Fibroblast of pulmonary artery (primary cell): ENCODE measurements around the gene NAMPT.

Experiments used
- DNase-seq: peaks from one replicate; pipeline ENCODE4 v3.0.0-alpha.2; 2010; ENCODE audit warnings: low read depth
- H3K4me3 ChIP-seq: replicated peaks from 2 replicates; pipeline ENCODE4 v1.5.1; 2011; ENCODE audit warnings: low read depth, mild to moderate bottlenecking, control low read depth, low read length, moderate library complexity
- TF ChIP-seq, protein P1 (sequence below): IDR thresholded peaks from 2 replicates; pipeline ENCODE4 v1.5.1; 2011; ENCODE audit warnings: mild to moderate bottlenecking, control low read depth, low read length, inconsistent platforms; ENCODE audit errors: missing control alignments

The NAMPT gene

DNA sequence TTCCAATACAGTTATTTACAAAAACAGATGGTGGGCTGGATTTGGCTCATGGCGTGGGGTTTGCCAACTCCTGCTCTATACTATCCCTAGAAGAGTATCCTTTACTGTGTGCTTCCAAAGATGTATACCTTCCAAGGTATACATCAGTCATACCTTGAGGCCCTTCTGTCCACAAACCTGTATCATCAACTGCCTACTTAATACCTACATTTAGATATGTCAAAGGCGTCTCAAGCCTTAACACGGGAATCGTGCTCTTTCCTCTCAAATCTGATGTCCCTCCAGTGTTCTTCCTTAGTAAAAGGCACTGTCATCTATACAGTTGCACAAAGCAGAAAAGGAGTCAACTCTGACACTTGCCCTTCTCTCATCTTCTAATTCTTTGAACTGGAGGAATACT is 36.9 kb downstream of the NAMPT start:
- TF ChIP-seq, protein P1, sequence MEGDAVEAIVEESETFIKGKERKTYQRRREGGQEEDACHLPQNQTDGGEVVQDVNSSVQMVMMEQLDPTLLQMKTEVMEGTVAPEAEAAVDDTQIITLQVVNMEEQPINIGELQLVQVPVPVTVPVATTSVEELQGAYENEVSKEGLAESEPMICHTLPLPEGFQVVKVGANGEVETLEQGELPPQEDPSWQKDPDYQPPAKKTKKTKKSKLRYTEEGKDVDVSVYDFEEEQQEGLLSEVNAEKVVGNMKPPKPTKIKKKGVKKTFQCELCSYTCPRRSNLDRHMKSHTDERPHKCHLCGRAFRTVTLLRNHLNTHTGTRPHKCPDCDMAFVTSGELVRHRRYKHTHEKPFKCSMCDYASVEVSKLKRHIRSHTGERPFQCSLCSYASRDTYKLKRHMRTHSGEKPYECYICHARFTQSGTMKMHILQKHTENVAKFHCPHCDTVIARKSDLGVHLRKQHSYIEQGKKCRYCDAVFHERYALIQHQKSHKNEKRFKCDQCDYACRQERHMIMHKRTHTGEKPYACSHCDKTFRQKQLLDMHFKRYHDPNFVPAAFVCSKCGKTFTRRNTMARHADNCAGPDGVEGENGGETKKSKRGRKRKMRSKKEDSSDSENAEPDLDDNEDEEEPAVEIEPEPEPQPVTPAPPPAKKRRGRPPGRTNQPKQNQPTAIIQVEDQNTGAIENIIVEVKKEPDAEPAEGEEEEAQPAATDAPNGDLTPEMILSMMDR, result no peak
- DNase-seq, result peak; percentile 42
- no peak overlapping the region for H3K4me3 ChIP-seq

DNA sequence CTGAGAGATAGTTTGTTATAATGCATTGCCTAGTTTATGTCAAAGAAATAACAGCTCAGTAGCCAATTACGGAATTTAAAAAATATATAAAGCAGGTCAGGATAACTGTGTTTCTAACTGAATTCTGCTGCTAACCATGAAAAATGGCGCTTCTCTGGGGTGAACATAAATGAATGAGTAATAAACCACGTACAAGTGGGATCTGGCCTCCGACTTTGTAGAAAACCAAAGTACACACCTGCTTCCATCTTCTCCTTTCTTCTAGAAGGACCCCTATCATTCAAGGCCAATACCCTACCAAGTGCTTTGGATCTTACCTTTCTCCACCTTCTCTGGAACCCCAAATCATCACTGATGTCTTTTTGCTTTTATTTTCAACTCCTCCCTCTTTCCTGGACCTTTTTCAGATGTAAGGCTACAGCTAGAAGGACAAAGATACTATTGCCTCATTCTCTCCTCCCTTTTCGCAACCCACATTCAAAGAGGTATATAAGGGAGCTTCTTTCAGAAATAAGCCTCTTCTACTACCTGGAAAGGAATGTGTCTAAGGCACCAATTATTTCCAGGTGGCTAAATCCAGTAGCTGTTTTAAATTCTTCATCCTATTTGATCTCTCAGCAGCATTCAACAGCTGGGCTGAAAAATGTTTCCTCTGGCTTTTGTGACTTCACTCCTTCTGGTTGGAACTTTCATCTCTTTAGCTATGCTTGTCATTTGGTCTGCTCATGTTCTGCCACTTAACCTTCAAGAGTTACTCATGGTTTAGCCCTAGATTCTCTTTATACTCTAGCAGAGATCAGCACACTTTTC is 37.7 kb downstream of the NAMPT start:
- no peak overlapping the region for H3K4me3 ChIP-seq
- TF ChIP-seq, protein P1, result no peak
- peak; percentile 55 for DNase-seq

DNA sequence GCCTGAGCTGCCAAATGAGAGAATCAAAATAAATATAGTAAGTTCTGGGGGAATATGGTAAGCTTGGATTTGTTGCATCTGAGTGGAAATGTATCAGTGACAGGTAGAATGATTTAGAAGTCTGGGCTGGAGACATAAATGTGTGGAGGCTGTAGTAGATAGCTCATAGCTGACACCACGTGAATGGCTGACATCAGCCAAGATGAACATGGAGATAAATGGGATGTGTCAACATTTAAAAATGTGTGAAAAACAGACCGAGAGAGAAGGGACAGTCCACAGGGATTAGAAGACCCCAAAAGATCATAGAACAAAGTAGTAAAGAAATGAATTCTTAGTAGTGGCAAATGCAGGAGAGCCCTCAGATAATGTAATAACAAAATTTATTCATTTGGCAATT is 40.9 kb downstream of the NAMPT start:
- peak; percentile 65 for DNase-seq
- TF ChIP-seq, protein P1, result no peak
- H3K4me3 ChIP-seq, result no peak overlapping the region

DNA sequence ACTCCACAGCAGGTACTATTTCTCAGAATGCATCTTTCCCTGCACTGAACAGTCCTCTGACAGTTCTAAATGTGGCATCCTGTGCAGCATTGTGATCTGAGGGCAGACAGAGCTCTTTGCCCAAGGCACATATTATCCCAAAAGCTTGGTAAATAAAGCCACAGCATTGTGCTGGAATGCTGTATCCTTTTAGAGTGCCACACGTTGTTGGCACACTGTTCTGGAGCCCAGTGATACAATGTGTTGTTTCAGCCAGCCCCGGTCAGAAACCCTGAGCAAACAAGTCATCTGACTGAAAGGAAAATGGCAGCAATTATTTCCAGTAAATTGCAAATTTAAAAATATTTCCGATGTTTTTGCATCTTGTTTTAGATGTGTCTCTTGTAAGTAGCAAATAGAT is 45.4 kb downstream of the NAMPT start:
- no peak for DNase-seq
- TF ChIP-seq, protein P1, result no peak
- no peak overlapping the region for H3K4me3 ChIP-seq

DNA sequence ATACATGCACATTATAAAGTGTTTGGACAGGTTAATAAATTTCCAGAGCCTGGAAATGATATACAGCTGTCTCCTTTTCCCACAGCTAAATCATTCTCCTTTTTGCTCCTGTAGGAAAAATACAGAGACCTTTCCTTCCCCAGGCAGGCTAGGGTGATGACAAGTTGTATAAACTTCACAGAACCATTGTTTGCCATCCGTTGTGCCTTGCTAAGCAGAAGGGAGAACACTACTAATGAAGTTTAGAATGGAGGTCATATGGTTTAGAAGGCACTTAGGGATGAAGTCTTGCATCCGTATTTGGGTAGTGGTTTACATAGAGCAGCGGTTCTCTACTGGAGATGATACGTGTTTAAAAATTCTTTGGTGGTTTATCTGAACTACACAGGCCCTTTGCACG is 46.0 kb downstream of the NAMPT start:
- TF ChIP-seq, protein P1, result no peak
- DNase-seq, result no peak
- H3K4me3 ChIP-seq, result no peak overlapping the region

DNA sequence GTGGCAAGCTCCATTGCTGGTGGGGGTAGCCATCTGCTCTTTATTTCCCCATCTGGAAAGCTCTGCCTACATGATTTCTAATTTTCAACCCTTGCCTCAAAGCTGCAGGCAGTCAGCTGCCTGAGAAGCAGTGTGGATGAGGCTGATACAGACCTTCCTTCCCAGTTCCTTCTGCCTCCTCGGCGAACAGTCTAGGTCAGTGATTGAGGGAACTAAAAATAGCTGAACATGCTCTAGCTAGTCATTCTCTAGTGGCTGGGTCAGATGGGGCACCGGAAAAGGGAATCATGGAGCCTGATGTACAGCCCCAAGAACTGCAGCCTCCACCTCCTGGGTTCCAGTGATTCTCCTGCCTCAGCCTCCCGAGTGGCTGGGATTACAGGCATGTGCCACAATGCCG is 48.7 kb downstream of the NAMPT start:
- no peak overlapping the region for H3K4me3 ChIP-seq
- TF ChIP-seq, protein P1, result no peak
- DNase-seq, result no peak

DNA sequence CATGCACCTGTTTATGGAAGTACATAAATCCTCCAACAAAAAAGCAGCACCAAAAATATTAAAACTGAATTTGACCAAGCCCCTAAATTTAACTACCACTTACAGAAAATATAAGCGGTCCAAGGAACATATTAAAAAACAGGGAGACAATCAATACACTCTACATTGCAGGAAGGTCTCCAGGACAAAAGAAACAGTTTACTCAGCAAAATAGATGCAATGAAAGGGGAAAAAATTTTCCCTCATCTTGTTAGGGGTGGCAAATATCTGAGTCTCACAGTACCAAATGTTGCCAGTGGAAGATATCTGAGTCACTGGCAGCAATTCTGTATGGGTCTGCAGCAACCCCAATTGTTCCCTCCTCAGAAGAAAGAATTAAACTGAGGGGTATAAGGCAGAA is 50.4 kb downstream of the NAMPT start:
- no peak overlapping the region for H3K4me3 ChIP-seq
- no peak for DNase-seq
- TF ChIP-seq, protein P1, result no peak
